Retinal pigment epithelial cell (primary cell): ENCODE measurements around the gene FAM241A.

Experiments
- DNase-seq: peaks from one replicate; pipeline ENCODE4 v3.0.0-alpha.2; 2010; ENCODE audit warnings: low read depth
- H3K4me3 ChIP-seq: 2 replicates; pipeline ENCODE4 v1.5.1; 2011; ENCODE audit warnings: mild to moderate bottlenecking, low read length, control low read depth, moderate library complexity
- TF ChIP-seq, protein P1 (sequence below): conservative IDR thresholded peaks from 2 replicates; pipeline ENCODE4 v1.5.1; 2011; ENCODE audit warnings: low read depth, low read length, control low read depth, inconsistent platforms

Gene FAM241A

DNA sequence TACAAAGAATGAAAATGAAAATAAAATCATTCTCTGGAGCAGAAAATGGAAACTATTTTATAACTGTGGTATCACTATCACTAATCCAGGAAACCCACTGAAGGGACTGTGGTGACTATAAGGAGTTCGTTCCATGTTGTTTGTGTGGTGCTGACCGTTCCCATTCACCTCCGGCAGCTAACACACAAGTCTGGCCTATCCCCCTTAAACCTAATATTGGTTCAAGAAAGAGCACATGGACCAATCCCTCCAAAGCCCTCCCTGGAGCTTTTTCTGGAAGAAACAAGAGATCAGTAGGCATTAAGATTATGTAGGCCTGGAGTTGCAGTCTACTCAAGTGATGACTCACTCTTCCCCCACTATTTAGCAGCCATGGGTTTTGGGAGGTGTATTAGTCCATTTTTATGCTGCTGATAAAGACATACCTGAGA is 25.9 kb upstream of the FAM241A start:
- TF ChIP-seq, protein P1, sequence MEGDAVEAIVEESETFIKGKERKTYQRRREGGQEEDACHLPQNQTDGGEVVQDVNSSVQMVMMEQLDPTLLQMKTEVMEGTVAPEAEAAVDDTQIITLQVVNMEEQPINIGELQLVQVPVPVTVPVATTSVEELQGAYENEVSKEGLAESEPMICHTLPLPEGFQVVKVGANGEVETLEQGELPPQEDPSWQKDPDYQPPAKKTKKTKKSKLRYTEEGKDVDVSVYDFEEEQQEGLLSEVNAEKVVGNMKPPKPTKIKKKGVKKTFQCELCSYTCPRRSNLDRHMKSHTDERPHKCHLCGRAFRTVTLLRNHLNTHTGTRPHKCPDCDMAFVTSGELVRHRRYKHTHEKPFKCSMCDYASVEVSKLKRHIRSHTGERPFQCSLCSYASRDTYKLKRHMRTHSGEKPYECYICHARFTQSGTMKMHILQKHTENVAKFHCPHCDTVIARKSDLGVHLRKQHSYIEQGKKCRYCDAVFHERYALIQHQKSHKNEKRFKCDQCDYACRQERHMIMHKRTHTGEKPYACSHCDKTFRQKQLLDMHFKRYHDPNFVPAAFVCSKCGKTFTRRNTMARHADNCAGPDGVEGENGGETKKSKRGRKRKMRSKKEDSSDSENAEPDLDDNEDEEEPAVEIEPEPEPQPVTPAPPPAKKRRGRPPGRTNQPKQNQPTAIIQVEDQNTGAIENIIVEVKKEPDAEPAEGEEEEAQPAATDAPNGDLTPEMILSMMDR = no peak
- no peak overlapping the region for H3K4me3 ChIP-seq
- no peak for DNase-seq

DNA sequence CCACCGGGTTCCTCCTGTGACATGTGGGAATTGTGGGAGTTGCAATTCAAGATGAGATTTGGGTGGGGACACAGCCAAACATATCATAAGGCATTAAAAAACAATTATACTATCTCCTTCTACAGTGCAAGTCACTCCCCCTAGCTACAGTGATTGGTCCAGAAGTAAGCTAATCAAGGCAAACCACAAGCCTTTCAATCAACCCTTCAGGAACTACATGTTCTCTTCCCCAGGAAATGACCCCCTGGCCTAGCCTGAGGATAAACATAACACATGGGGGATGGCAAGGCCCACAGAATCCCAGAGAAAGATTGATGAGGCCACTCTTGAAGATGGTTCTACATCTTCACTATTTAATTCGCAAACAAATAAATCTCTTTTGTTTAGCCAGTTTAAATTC is 25.2 kb upstream of the FAM241A start:
- no peak for DNase-seq
- TF ChIP-seq, protein P1 = no peak
- no peak overlapping the region for H3K4me3 ChIP-seq

DNA sequence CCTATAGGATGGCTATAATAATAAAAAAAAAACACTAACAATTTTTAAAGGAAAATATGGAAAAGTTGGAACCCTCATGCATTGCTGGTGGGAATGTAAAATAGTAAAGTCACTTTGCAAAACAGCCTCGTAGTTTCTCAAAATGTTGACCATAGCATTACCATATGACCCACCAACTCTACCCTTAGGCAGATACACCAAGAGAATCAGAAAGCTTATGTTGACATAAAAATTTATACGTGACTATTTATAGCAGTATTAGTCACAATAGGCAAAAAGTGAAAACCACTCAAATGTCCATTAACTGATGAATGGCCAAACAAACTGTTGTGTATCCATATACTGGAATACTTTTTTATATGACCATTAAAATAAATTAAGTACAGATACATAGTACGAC is 19.8 kb upstream of the FAM241A start:
- TF ChIP-seq, protein P1 = no peak
- DNase-seq = no peak
- H3K4me3 ChIP-seq = no peak overlapping the region

DNA sequence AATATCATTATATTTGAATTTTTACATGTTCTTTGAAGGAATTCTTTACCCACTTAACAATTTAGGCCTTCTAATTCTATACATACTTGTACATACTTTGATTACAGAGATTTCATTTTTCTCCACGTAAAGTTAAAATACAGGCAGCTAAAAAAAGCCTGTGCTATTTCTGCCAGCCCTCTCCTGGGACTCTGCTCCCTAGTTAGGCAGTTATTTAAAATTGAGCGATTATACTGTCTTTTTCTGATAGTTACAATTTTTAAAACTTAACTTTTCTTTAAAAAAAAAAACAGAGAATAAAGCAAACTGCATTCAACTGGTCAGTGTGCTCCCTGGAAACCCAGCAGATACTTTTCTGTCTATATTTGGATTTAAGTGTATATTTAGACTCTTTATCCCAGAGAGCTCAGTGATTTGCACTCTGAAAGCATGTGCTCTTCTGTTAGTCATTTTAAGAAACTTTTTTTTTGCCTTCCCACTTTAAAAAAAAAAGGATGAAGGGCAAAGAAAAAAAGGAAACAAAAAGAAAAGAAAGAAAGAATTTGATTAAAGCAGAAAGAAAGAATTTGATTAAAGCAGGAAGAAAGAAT is 18.1 kb upstream of the FAM241A start:
- TF ChIP-seq, protein P1 = no peak
- H3K4me3 ChIP-seq = no peak overlapping the region
- DNase-seq = no peak

DNA sequence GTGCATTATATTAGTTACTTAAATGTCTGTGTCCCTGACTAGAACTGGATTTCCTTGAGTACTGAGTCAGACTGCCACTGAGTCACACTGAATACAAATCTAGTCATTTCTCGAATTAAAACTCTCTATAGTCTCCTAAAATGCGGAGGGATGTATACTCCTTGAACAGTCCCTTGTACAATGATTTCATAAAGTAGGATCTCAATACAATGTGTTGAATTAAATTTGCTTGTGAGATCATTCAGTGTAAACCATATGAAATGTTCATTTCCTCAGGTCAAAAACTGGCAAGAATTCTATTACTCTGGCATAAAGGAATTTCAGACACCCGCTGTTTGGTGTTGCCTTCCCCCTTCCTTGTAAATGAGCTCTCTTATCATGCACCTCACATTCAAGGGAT is 17.5 kb upstream of the FAM241A start:
- DNase-seq = no peak
- no peak overlapping the region for H3K4me3 ChIP-seq
- TF ChIP-seq, protein P1 = no peak

DNA sequence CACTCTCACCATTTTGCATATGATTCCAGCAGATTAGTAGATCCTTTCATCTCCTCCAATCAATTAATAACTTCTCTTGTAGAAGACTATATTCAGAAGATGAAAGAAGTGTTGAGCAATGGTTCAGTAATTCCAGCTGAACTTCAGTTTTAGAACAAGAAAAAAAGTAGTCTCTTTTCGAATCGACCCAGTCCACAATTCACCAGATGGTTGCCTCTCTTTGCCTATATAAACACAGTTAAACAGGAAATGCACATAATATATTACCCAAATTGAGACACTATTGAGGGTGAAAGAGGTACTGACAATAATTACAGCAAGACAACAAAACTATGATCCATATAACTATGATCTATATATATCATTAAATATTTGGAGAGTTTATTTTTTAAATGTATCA is 16.8 kb upstream of the FAM241A start:
- no peak for DNase-seq
- TF ChIP-seq, protein P1 = no peak
- no peak overlapping the region for H3K4me3 ChIP-seq

DNA sequence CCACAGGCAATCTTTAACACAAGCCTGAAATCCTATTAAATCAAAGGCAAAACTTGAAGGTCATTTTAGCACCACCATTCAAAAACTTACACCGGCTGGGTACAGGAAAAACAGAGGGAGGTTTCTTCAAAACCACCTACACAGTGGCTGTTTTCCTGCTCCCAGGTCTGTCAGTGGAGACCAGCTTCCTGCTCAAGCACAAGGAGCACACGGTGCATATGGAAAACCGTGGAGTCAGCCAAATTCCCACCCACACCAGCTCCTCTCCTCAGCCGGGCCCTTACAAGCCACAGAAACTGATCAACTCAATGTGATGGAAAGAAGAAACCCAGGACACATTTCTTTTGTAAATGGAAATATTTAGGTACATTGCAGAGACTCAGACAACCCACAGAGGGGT is 14.3 kb upstream of the FAM241A start:
- DNase-seq = no peak
- TF ChIP-seq, protein P1 = no peak
- no peak overlapping the region for H3K4me3 ChIP-seq
